Vagina (tissue), 2 donors: ENCODE data around the gene C2CD4B.

ENCODE experiments used
- POLR2A ChIP-seq, 2 donors: fragments of 450-650 bp; IDR thresholded peaks; one replicate each; pipeline ENCODE4 v1.6.1; 2017; ENCODE audit warnings: antibody characterized with exemption in 2 of 2, mild to moderate bottlenecking in 2 of 2, moderate library complexity in 2 of 2
- POLR2AphosphoS5 ChIP-seq, 2 donors: sonication (generic); formaldehyde crosslinking; IDR thresholded peaks; one replicate each; pipeline ENCODE4 v1.9.0; 2017; ENCODE audit warnings: antibody characterized with exemption in 2 of 2, mild to moderate bottlenecking in 2 of 2, low read depth in 1 of 2; ENCODE audit not compliant: insufficient read depth in 1 of 2
- TF ChIP-seq, protein P1 (sequence below), 3 experiments: fragments of 450-650 bp in 2 of 3; fragments of 200-600 bp in 1 of 3; sonication (generic) in 1 of 3; IDR thresholded peaks; one replicate each; pipeline ENCODE4 v1.5.1; 2017 to 2019; ENCODE audit warnings: antibody characterized with exemption in 3 of 3, mild to moderate bottlenecking in 2 of 3, moderate library complexity in 2 of 3

DNA sequence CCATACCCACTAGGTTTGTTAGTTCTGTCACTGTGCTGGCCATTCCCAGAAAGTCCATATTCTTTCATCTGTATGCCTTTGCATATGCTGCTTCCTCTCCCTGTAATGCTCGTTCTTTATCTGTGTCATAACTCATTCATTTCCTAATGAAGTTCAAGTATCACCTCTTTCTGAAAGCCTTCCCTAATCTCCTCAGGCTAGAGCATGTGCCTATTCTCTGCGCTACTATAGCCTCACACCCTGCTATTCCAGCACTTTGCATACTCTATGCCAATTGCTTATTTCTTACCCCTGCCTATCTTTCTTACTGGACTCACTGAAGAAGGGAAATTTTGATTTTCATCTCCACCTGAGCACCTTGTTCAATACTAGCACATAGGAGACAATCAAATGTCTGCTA lies 25.6 kb upstream of the C2CD4B start:
- TF ChIP-seq, protein P1, sequence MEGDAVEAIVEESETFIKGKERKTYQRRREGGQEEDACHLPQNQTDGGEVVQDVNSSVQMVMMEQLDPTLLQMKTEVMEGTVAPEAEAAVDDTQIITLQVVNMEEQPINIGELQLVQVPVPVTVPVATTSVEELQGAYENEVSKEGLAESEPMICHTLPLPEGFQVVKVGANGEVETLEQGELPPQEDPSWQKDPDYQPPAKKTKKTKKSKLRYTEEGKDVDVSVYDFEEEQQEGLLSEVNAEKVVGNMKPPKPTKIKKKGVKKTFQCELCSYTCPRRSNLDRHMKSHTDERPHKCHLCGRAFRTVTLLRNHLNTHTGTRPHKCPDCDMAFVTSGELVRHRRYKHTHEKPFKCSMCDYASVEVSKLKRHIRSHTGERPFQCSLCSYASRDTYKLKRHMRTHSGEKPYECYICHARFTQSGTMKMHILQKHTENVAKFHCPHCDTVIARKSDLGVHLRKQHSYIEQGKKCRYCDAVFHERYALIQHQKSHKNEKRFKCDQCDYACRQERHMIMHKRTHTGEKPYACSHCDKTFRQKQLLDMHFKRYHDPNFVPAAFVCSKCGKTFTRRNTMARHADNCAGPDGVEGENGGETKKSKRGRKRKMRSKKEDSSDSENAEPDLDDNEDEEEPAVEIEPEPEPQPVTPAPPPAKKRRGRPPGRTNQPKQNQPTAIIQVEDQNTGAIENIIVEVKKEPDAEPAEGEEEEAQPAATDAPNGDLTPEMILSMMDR (IDR thresholded peaks at IDR 0.05) = no peak
- TF ChIP-seq POLR2A (IDR thresholded peaks at IDR 0.05) = no peak
- no peak for TF ChIP-seq POLR2AphosphoS5 (IDR thresholded peaks at IDR 0.05; ENCODE audit: insufficient read depth in 1 of 2, low read depth in 1 of 2)
